H9 (cell line): ENCODE results near the gene SCRN3. TPM values are rescaled to one million over a fixed set of nuclear protein-coding genes. Genes with fewer than 3 reads are reported as not detected.

Experiments used
- DNase-seq: peaks from one replicate; pipeline ENCODE4 v3.0.0-alpha.2; 2017
- H2AFZ ChIP-seq: one replicate; pipeline ENCODE4 v1.6.1; 2013; ENCODE audit warnings: mild to moderate bottlenecking, low read length, control low read depth, moderate library complexity
- H2AK5ac ChIP-seq: 2 replicates; pipeline ENCODE4 v1.6.1; 2013; ENCODE audit warnings: low read length, control low read depth, mixed read lengths; ENCODE audit not compliant: insufficient read length
- H2BK120ac ChIP-seq: one replicate; pipeline ENCODE4 v1.6.1; 2013; ENCODE audit warnings: low read depth, mild to moderate bottlenecking, low read length, control low read depth, inconsistent platforms; ENCODE audit not compliant: poor library complexity, severe bottlenecking
- H2BK12ac ChIP-seq: 2 replicates; pipeline ENCODE4 v1.6.1; 2013; ENCODE audit warnings: low read length, control low read depth, mixed read lengths, low read depth; ENCODE audit not compliant: insufficient read length
- H2BK15ac ChIP-seq: 2 replicates; pipeline ENCODE4 v1.6.1; 2013; ENCODE audit warnings: low read depth, low read length, control low read depth
- H2BK20ac ChIP-seq: one replicate; pipeline ENCODE4 v1.6.1; 2013; ENCODE audit warnings: low read depth, mild to moderate bottlenecking, low read length, control low read depth, inconsistent platforms; ENCODE audit not compliant: poor library complexity, severe bottlenecking
- H2BK5ac ChIP-seq: 2 replicates; pipeline ENCODE4 v1.6.1; 2013; ENCODE audit warnings: low read length, control low read depth, mixed read lengths; ENCODE audit not compliant: insufficient read length
- H3K14ac ChIP-seq: 2 replicates; pipeline ENCODE4 v1.6.1; 2013; ENCODE audit warnings: low read length, control low read depth; ENCODE audit not compliant: insufficient read depth
- H3K18ac ChIP-seq: 2 replicates; pipeline ENCODE4 v1.6.1; 2013; ENCODE audit warnings: low read depth, mild to moderate bottlenecking, mixed read lengths, low read length, control low read depth; ENCODE audit not compliant: insufficient read length
- H3K23ac ChIP-seq: 2 replicates; pipeline ENCODE4 v1.6.1; 2013; ENCODE audit warnings: low read length, control low read depth, mixed read lengths, low read depth; ENCODE audit not compliant: insufficient read length
- H3K23me2 ChIP-seq: 2 replicates; pipeline ENCODE4 v1.6.1; 2013; ENCODE audit warnings: low read depth, mild to moderate bottlenecking, mixed read lengths, low read length, control low read depth; ENCODE audit not compliant: insufficient read length, poor library complexity, severe bottlenecking
- H3K27ac ChIP-seq: 2 replicates; pipeline ENCODE4 v1.5.1; 2013; ENCODE audit warnings: low read length, control low read depth, mixed read lengths, low read depth; ENCODE audit not compliant: insufficient read length
- H3K27me3 ChIP-seq: 2 replicates; pipeline ENCODE4 v1.6.1; 2013; ENCODE audit warnings: low read length, control low read depth, inconsistent platforms; ENCODE audit not compliant: insufficient read depth
- H3K4ac ChIP-seq: 2 replicates; pipeline ENCODE4 v1.6.1; 2013; ENCODE audit warnings: low read depth, mild to moderate bottlenecking, control low read depth, inconsistent platforms, low read length, moderate library complexity
- H3K4me1 ChIP-seq: 2 replicates; pipeline ENCODE4 v1.6.1; 2013; ENCODE audit warnings: low read length, control low read depth, inconsistent platforms; ENCODE audit not compliant: insufficient read depth
- H3K4me2 ChIP-seq: 2 replicates; pipeline ENCODE4 v1.6.1; 2013; ENCODE audit warnings: low read length, control low read depth, mixed read lengths; ENCODE audit not compliant: insufficient read length, insufficient read depth
- H3K56ac ChIP-seq: 2 replicates; pipeline ENCODE4 v1.6.1; 2013; ENCODE audit warnings: low read depth, mild to moderate bottlenecking, mixed read lengths, low read length, control low read depth; ENCODE audit not compliant: insufficient read length
- H3K79me1 ChIP-seq: 2 replicates; pipeline ENCODE4 v1.6.1; 2013; ENCODE audit warnings: low read depth, mild to moderate bottlenecking, moderate library complexity, low read length, control low read depth, inconsistent platforms; ENCODE audit not compliant: insufficient read depth, poor library complexity, severe bottlenecking
- H3K79me2 ChIP-seq: 2 replicates; pipeline ENCODE4 v1.6.1; 2013; ENCODE audit warnings: low read length, control low read depth, inconsistent platforms; ENCODE audit not compliant: insufficient read depth
- H3K9ac ChIP-seq: 2 replicates; pipeline ENCODE4 v1.6.1; 2013; ENCODE audit warnings: low read length, control low read depth, mixed read lengths; ENCODE audit not compliant: insufficient read length; ENCODE audit errors: extremely low read depth
- H3K9me3 ChIP-seq: one replicate; pipeline ENCODE4 v1.6.1; 2013; ENCODE audit warnings: low read depth, low read length, inconsistent platforms; ENCODE audit not compliant: control insufficient read depth
- H3T11ph ChIP-seq: one replicate; pipeline ENCODE4 v1.6.1; 2013; ENCODE audit warnings: mild to moderate bottlenecking, low read length, control low read depth, inconsistent platforms
- H4K20me1 ChIP-seq: one replicate; pipeline ENCODE4 v1.6.1; 2013; ENCODE audit not compliant: control insufficient read depth, insufficient read length, insufficient read depth
- H4K5ac ChIP-seq: 2 replicates; pipeline ENCODE4 v1.6.1; 2013; ENCODE audit warnings: low read depth, mild to moderate bottlenecking, mixed read lengths, low read length, control low read depth; ENCODE audit not compliant: insufficient read length
- H4K8ac ChIP-seq: replicated peaks from 2 replicates; pipeline ENCODE4 v1.6.1; 2013; ENCODE audit warnings: low read length, control low read depth, mixed read lengths, low read depth; ENCODE audit not compliant: insufficient read length
- H4K91ac ChIP-seq: 2 replicates; pipeline ENCODE4 v1.6.1; 2013; ENCODE audit warnings: low read depth, mild to moderate bottlenecking, moderate library complexity, mixed read lengths, low read length, control low read depth; ENCODE audit not compliant: insufficient read length
- H3K27ac Mint-ChIP-seq, 3 experiments: 2 replicates in 2 of 3; 3 replicates in 1 of 3; pipeline ENCODE4 v1.8.0; 2020 to 2021; ENCODE audit warnings: mixed read lengths in 3 of 3, mild to moderate bottlenecking in 1 of 3, moderate library complexity in 1 of 3
- H3K27me3 Mint-ChIP-seq: 2 replicates; pipeline ENCODE4 v1.8.0; 2021; ENCODE audit warnings: low read depth, mild to moderate bottlenecking, moderate library complexity, mixed read lengths
- H3K36me3 Mint-ChIP-seq, 3 experiments: 2 replicates in 2 of 3; 3 replicates in 1 of 3; pipeline ENCODE4 v1.8.0; 2020 to 2021; ENCODE audit warnings: low read depth in 3 of 3, mixed read lengths in 3 of 3; ENCODE audit not compliant: insufficient read depth in 1 of 3
- H3K4me1 Mint-ChIP-seq, 2 experiments: 2 replicates each; pipeline ENCODE4 v1.8.0; 2020; ENCODE audit warnings: mixed read lengths in 2 of 2
- H3K4me3 Mint-ChIP-seq, 2 experiments: 2 replicates in 1 of 2; 3 replicates in 1 of 2; pipeline ENCODE4 v1.8.0; 2020 to 2021; ENCODE audit warnings: mild to moderate bottlenecking in 2 of 2, mixed read lengths in 2 of 2, moderate library complexity in 1 of 2
- H3K9me3 Mint-ChIP-seq, 2 experiments: 2 replicates in 1 of 2; 3 replicates in 1 of 2; pipeline ENCODE4 v1.8.0; 2020; ENCODE audit warnings: mild to moderate bottlenecking in 2 of 2, mixed read lengths in 2 of 2, moderate library complexity in 1 of 2
- WGBS: extraction: QIAGEN DNeasy Blood & Tissue Kit; methylation state at CpG from one replicate; pipeline ENCODE4 v1.1.7; 2013; ENCODE audit warnings: missing lambda C conversion rate, low lambda C conversion rate, mixed read lengths; ENCODE audit not compliant: insufficient read length; ENCODE audit errors: extremely low coverage; 5-methylcytosine and 5-hydroxymethylcytosine counted together
- total RNA-seq: library from RNA; stranded (reverse); gene quantifications from 2 replicates; pipeline ENCODE4 v1.2.1, GENCODE V29; 2021
- TF ChIP-seq, protein P1 (sequence below): fragments of 200-600 bp; sonication (generic); conservative IDR thresholded peaks from 3 replicates; pipeline ENCODE4 v1.8.0; 2021; ENCODE audit warnings: antibody characterized with exemption, mild to moderate bottlenecking

Gene SCRN3
- total RNA-seq, 1 experiment from 2014 or later = 8.7 TPM

DNA sequence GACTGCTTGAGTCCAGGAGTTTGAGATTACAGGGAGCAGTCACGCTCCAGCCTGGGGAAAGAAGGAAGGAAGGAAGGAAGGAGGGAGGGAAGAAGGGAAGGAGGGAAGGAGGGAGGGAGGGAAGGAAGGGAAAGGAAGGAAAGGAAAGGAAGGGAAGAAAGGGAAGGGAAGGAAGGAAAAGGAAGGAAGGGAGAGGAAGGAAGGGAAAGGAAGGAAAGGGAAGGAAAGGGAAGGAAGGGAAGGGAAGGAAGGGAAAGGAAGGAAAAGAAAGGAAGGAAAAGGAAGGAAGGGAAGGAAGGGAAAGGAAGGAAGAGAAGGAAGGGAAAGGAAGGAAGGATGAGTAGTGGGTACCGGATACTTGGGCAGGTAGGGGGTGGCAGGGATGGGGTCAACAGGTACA lies 59.0 kb downstream of the SCRN3 start:
- H2BK15ac ChIP-seq = no peak overlapping the region
- TF ChIP-seq, protein P1, sequence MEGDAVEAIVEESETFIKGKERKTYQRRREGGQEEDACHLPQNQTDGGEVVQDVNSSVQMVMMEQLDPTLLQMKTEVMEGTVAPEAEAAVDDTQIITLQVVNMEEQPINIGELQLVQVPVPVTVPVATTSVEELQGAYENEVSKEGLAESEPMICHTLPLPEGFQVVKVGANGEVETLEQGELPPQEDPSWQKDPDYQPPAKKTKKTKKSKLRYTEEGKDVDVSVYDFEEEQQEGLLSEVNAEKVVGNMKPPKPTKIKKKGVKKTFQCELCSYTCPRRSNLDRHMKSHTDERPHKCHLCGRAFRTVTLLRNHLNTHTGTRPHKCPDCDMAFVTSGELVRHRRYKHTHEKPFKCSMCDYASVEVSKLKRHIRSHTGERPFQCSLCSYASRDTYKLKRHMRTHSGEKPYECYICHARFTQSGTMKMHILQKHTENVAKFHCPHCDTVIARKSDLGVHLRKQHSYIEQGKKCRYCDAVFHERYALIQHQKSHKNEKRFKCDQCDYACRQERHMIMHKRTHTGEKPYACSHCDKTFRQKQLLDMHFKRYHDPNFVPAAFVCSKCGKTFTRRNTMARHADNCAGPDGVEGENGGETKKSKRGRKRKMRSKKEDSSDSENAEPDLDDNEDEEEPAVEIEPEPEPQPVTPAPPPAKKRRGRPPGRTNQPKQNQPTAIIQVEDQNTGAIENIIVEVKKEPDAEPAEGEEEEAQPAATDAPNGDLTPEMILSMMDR = no peak
- H3K4me1 ChIP-seq = no peaks in the 10 kb centered on the region
- no peak overlapping the region for H3K9ac ChIP-seq
- no peaks in the 10 kb centered on the region for H3K23me2 ChIP-seq
- Mint-ChIP-seq H3K4me3 (no peak overlapping the region), H3K4me1 (peaks cover 5 to 6% of the 10 kb centered on the region in 2 experiments; a peak in 2 of 4 replicates), H3K9me3 (no peaks in the 10 kb centered on the region), H3K27ac (no peak overlapping the region), H3K36me3 (no peaks in the 10 kb centered on the region), H3K27me3 (no peaks in the 10 kb centered on the region; the same call in none of the 2 replicates)
- no peak overlapping the region for H3K4me2 ChIP-seq
- no peak for DNase-seq
- no peak overlapping the region for H4K5ac ChIP-seq
- no CpG with 5 or more reads among the region's 2 CpGs for WGBS
- no peaks in the 10 kb centered on the region for H3K27me3 ChIP-seq
- no peak overlapping the region for H2AFZ ChIP-seq
- no peak overlapping the region for H2AK5ac ChIP-seq
- H3K23ac ChIP-seq = no peak overlapping the region
- no peak overlapping the region for H2BK20ac ChIP-seq
- H2BK120ac ChIP-seq = no peak overlapping the region
- H4K91ac ChIP-seq = no peak overlapping the region
- no peaks in the 10 kb centered on the region for H3K79me1 ChIP-seq
- no peaks in the 10 kb centered on the region for H3K9me3 ChIP-seq
- H3K18ac ChIP-seq = no peak overlapping the region
- H2BK12ac ChIP-seq = no peak overlapping the region
- no peak overlapping the region for H2BK5ac ChIP-seq
- H4K20me1 ChIP-seq = no peaks in the 10 kb centered on the region
- no peaks in the 10 kb centered on the region for H3K79me2 ChIP-seq
- no peak overlapping the region for H3K14ac ChIP-seq
- H3T11ph ChIP-seq = no peak overlapping the region
- H3K4ac ChIP-seq = no peak overlapping the region
- no peak overlapping the region for H4K8ac ChIP-seq
- no peak overlapping the region for H3K56ac ChIP-seq
- no peak overlapping the region for H3K27ac ChIP-seq
